NCI-H2196 treated with DMSO at 0.1 percent for 48 hours (cell line): ENCODE results near the gene SLC35G6.
"Not testable (repeated sequence)": the region's sequence is repeated elsewhere in the genome, so short reads cannot be mapped to it uniquely, and the experiment has no call there.

Source experiments
- DNase-seq: peaks from one replicate; lab custom pipeline; 2025; ENCODE audit not compliant: unreplicated experiment; lab: John Stamatoyannopoulos, UW

SLC35G6 gene

GRCh38 chr17:7460850-7461660 is 20.2 kb upstream of the SLC35G6 start:
- no peak for DNase-seq

DNA sequence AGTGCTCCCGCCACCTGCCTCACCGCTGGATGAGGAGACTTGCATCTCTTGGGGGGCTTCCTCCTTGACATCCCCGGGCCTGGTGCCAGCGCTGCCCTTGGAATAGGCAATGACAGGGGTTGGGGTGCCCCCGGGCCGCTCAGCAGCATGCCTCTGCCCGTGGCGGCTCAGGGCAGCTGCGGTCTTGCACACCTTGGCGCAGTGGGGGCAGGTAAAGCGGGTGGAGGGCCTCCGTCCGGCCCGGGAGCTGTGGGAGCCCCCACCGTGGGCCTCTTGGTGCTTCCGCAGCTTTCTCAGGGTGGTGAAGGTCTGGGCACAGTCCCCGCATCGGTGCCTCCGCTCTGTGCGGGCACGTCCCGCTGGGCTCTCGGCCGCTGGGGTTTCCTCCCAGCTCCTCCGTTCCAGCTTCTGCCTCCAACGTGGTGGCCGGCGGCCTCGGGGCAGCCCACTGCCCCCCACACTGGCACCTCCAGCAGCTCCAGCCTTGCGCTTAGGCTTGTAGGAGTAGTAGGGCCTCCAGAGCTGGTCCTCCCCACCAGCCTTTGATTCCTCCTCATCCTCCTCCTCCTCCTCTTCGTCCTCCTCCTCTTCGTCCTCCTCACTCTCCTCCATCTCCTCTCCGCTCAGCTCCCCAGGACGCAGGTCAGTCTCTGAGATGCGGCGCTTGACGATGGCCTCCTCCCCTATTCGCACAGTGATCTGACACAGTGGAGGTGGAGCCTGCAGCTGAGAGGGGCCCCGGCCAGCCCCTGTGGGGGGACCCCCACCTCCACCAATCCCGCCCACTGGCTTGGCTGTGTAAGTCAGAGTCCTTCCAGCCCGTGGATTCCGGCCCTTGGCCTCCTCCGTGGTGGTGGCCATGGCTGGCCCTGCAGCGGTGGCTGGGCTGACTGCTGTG is 18.5 kb upstream of the SLC35G6 start:
- DNase-seq = no peak

DNA sequence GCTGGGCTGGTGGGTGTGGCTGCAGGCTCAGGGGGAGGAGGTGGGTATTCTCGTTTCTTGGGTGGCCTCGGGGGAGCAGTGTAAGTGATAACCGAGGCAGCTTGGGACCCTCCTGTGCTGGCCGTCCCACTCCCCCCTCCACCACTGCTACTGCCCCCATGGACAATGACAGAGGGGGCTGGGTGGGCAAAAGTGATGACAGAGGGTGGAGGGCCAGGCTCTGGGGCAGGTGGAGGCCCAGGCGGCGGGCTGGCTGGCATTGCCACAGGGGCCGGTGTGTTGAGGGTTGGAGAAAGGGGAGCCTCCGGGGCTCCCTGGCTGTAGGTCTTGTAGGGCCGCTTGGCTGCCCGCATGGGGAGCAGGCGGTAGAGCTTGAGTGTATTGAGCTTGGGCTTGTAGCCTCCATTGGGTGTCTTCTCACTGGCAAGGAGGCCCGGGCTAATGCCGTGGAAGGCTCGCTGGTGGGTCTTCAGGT is 17.8 kb upstream of the SLC35G6 start:
- DNase-seq = no peak

DNA sequence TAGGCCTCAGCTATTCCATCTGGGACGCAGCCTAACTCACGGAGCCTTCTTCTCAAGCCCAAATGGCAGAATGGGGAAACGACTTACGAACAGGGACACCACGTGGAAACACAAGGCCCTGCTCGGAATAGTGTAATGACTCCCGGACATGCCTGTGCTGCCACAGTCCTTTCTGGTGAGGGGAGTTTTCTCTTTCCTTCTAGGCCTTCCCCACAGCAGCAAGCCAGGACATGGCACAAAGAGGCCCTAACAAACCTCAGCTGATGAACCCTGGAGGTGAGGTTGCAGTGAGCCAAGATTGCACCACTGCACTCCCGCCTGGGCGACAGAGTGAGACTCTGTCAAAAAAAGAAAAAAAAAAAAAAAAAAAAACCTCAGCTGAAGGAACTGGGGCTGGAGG is 17.2 kb upstream of the SLC35G6 start:
- no peak for DNase-seq

DNA sequence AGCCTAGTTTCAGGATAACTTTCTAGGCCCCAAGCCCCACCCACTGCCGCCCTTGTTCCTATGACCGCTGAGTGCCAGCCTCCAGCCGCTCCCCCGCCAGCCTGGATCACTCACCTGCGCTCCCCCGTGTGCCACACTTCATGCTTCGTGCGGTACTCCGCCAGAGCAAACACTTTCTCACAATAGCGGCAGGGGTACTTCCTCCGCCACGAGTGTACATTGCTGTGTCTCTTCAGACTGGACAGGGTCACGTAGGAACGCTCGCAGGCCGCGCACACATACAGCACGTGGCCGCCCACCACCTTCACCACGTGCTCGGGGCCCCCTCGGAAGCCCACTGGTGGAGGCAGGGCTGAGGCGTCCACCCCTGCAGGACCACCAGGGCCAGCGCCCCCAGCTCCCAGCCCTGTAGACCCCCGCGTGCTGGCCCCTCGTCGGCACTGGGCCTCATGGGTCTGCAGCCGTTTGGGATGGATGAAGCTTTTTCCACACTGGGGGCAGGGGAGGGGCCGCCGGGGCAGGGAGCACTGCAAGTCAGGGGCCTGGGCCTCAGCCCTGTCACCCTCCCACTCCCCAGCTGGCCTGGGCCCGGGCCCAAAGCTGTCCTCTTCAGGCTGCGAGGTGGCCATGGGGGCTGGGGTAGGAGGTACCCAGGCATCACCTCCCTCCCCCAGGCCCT is 15.5 kb upstream of the SLC35G6 start:
- DNase-seq = no peak

- DNase-seq = no peak
Observed at GRCh38 chr17:7466318-7466638, 15.0 kb upstream of the SLC35G6 start.

DNA sequence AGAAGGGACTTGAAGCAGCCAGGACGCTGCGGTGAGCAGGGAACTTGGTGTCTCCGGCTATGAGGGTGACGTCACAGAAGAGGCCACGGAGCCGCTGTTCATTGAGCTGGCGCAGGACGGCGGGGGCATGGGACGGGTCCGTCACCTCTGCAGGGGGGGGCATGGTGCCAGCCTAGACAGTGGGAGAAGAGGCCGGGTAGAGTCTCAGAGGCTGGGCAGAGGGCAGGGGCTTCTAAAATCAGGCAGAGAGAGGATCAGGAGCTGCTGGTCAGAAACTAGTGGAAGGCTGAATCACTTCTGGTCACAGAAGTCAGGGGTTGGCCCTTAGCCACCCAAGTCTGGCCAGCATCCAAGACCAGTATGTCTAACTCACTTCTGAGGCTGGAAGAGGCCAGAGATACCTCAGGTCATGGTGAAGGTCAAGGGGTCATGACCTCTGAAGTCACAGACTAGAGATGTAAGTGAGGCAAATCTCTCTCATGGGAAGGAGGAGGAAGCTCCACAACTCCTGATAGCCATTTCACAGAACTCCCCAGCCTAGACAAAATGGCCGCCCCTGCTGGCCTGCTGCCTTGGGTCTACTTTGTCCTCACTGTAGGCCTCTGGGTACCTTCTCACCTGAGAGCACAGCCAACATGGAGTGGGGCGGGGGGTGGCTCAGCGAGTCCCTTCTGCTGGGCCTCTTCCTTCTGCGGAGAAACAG is 14.5 kb upstream of the SLC35G6 start:
- no peak for DNase-seq

- DNase-seq = no peak
Observed at GRCh38 chr17:7467498-7467897, 13.7 kb upstream of the SLC35G6 start.

DNA sequence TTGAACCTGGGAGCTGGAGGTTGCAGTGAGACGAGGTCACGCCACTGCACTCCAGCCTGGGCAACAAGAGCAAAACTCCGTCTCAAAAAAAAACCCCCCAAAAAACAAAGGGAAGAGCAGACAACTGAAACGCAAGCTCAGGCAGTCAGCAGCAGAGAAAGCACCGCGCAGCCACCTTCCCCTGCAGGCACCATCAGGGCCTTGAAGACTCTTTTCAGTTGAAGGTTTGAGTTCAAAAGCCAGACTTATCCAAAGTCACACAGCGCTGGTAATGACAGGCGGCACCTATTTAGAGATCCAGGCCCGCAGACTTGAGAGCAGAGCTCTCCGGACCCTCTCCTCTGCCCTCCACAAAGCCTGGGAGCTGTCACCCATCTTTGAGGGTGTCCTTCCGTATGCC is 13.0 kb upstream of the SLC35G6 start:
- DNase-seq = no peak

DNA sequence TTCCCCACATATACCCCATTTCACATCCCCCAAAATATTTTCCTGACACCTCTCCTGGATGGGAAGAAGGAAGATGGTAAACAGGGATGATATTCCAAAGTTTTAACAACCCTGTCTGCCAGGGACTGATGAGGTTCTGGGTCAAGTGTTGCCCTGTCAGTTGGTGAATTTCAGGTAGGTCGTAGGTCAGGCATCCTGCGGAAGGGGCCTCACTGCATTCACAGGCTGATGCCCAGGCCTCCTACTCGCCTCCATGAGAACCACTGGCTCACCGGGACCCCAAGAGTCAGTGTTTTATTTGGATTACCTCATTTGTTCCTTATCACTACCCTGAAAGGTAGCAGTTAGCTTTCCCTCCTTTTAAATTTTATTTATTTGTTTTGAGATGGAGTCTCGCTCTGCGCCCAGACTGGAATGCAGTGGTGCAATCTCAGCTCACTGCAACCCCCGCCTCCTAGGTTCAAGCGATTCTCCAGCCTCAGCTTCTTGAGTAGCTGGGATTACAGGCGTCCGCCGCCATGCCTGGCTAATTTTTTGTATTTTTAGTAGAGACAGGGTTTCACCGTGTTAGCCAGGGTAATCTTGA is 12.3 kb upstream of the SLC35G6 start:
- DNase-seq = no peak

DNA sequence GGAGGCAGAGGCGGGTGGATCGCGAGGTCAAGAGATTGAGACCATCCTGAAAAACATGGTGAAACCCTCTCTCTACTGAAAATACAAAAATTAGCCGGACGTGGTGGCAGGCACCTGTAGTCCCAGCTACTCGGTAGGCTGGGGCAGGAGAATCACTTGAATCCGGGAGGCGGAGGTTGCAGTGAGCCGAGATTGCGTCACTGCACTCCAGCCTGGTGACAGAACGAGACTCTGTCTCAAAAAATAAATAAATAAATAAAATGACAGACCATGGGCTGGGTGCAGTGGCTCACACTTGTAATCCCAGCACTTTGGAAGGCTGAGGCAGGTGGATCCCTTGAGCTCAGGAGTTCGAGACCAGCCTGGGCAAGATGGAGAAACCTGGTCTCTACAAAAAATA is 11.4 kb upstream of the SLC35G6 start:
- DNase-seq = not testable (repeated sequence)

GRCh38 chr17:7470457-7470973 is 10.7 kb upstream of the SLC35G6 start:
- DNase-seq = not testable (repeated sequence)

DNA sequence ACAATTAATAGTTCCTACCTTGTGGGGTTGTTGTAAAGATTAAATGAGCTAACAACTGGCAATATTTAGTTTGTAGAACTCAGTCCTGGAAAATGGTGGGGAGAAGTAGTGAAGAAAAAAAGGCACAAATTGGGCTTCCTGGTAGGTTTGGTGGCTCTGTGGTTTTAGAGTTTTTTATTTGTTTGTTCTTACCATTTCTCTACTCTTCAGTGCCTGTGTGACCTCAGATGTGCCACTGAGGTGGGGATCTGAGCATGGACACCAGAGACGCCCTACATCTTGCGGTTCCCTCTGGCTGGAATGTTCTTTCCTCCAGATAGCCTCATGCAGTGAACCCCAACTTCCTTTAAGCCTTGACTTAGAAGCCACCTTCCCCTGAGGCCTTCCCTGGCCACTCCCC is 9.5 kb upstream of the SLC35G6 start:
- DNase-seq = no peak

GRCh38 chr17:7474767-7475166 is 6.5 kb upstream of the SLC35G6 start:
- DNase-seq = not testable (repeated sequence)

GRCh38 chr17:7475764-7476422 is 5.4 kb upstream of the SLC35G6 start:
- DNase-seq = no peak

DNA sequence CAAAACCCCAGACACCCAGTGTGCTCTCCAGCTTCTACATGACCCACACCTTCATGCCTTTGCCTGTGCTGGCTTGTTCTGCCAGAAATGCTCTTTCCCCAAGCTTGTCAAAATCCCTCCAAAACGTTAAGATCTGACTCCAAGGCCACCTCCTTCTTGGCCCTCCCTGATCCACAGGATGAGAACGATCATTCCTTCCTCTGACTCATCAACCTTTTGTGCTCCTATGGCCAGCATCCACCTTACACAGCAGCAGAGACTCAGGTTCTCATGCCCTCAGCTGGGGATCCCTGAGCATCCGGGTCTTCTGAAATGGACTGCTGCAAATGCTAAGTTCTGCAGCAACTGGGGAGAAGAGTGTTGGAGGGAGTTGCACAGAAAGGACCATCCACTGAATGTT is 4.8 kb upstream of the SLC35G6 start:
- no peak for DNase-seq

- DNase-seq = no peak
Observed at GRCh38 chr17:7476951-7477350, 4.3 kb upstream of the SLC35G6 start.

GRCh38 chr17:7477392-7478275 is 3.6 kb upstream of the SLC35G6 start:
- DNase-seq = no peak
